K562 (cell line): Measurements from ENCODE around the gene AMDHD2. TPM values are rescaled to one million over a fixed set of nuclear protein-coding genes. Genes with fewer than 3 reads are reported as not detected.

Experiments used
- BCLAF1 ChIP-seq, 2 experiments: fragments of 450-650 bp in 1 of 2; IDR thresholded peaks; 2 replicates each; pipeline ENCODE4 v1.6.1; 2011 to 2017; ENCODE audit warnings: low read depth in 2 of 2, antibody characterized with exemption in 1 of 2, borderline replicate concordance in 1 of 2, low read length in 1 of 2, mild to moderate bottlenecking in 1 of 2, mixed read lengths in 1 of 2; ENCODE audit not compliant: control insufficient read depth in 1 of 2
- CHD2 ChIP-seq: IDR thresholded peaks from 2 replicates; pipeline ENCODE4 v1.6.1; 2011; ENCODE audit warnings: low read depth, low read length
- CREM ChIP-seq: IDR thresholded peaks from 2 replicates; pipeline ENCODE4 v1.6.1; 2014; ENCODE audit warnings: antibody characterized with exemption, low read depth
- DACH1 ChIP-seq: fragments of 450-650 bp; IDR thresholded peaks from 2 replicates; pipeline ENCODE4 v1.6.1; 2018; ENCODE audit not compliant: partially characterized antibody
- E2F1 ChIP-seq: sonication (generic); formaldehyde crosslinking; IDR thresholded peaks from 2 replicates; pipeline ENCODE4 v1.8.1; 2023; ENCODE audit warnings: mild to moderate bottlenecking, missing genetic modification reagents, moderate library complexity
- EGR1 ChIP-seq: fragments of 450-650 bp; conservative IDR thresholded peaks from 2 replicates; pipeline ENCODE4 v1.6.1; 2017; ENCODE audit warnings: mild to moderate bottlenecking
- EP400 ChIP-seq: fragments of 450-650 bp; IDR thresholded peaks from 2 replicates; pipeline ENCODE4 v1.6.1; 2017; ENCODE audit warnings: antibody characterized with exemption, mild to moderate bottlenecking, moderate library complexity
- IRF9 ChIP-seq: fragments of 450-650 bp; IDR thresholded peaks from 2 replicates; pipeline ENCODE4 v1.6.1; 2016; ENCODE audit warnings: missing biosample characterization, missing genetic modification characterization
- KDM4B ChIP-seq, 2 experiments: fragments of 450-650 bp in 1 of 2; sonication (generic) in 1 of 2; IDR thresholded peaks; 2 replicates each; pipeline ENCODE4 v1.6.1; 2016 to 2017; ENCODE audit warnings: borderline replicate concordance in 2 of 2, antibody characterized with exemption in 1 of 2, low read depth in 1 of 2, mild to moderate bottlenecking in 1 of 2
- MTA1 ChIP-seq: fragments of 450-650 bp; IDR thresholded peaks from 2 replicates; pipeline ENCODE4 v1.6.1; 2017; ENCODE audit warnings: borderline replicate concordance
- PHF20 ChIP-seq: fragments of 450-650 bp; IDR thresholded peaks from 2 replicates; pipeline ENCODE4 v1.6.1; 2018; ENCODE audit not compliant: partially characterized antibody
- PHF8 ChIP-seq: fragments of 200-600 bp; sonication (generic); IDR thresholded peaks from 2 replicates; pipeline ENCODE4 v1.6.1; 2012; ENCODE audit warnings: mixed run types, mild to moderate bottlenecking, inconsistent platforms, low read length, moderate library complexity, borderline replicate concordance
- PML ChIP-seq: IDR thresholded peaks from 2 replicates; pipeline ENCODE4 v1.6.1; 2012; ENCODE audit warnings: low read length, inconsistent platforms
- SOX6 ChIP-seq: fragments of 450-650 bp; IDR thresholded peaks from 2 replicates; pipeline ENCODE4 v1.6.1; 2014; ENCODE audit warnings: mild to moderate bottlenecking
- SRSF9 ChIP-seq: fragments of 200-400 bp; formaldehyde crosslinking; IDR thresholded peaks from 2 replicates; pipeline ENCODE4 v1.6.1; 2017; ENCODE audit warnings: low read depth, low read length, borderline replicate concordance
- TEAD1 ChIP-seq, 2 experiments: fragments of 450-650 bp in 1 of 2; sonication (generic) in 1 of 2; formaldehyde crosslinking; IDR thresholded peaks; 2 replicates each; pipeline versions ENCODE4 v1.4.0 to v1.8.0; 2020 to 2022; ENCODE audit warnings: mild to moderate bottlenecking in 2 of 2, missing genetic modification reagents in 1 of 2
- VEZF1 ChIP-seq: fragments of 200-800 bp; sonication (Bioruptor generic); IDR thresholded peaks from 2 replicates; pipeline ENCODE4 v1.6.1; 2017; ENCODE audit warnings: missing genetic modification characterization, missing compliant biosample characterization
- ZBED1 ChIP-seq: IDR thresholded peaks from 2 replicates; pipeline ENCODE4 v1.6.1; 2014
- ZNF232 ChIP-seq: sonication (generic); formaldehyde crosslinking; IDR thresholded peaks from 2 replicates; pipeline ENCODE4 v1.8.0; 2022; ENCODE audit warnings: mild to moderate bottlenecking, missing genetic modification reagents
- ZNF274 ChIP-seq: IDR thresholded peaks from 2 replicates; pipeline ENCODE4 v1.6.1; 2011; ENCODE audit warnings: low read depth, mild to moderate bottlenecking, low read length, moderate library complexity, borderline replicate concordance
- polyA plus RNA-seq, 8 experiments: library from polyadenylated mRNA; depleted of rRNA in 4 of 8; stranded (reverse) in 5 of 8; unstranded in 3 of 8; fragments of >200 nt; fragmentation: Nextera tagmentation in 2 of 8; fragmentation: Illumina TruSeq in 1 of 8; extraction: Ambion mirVana in 2 of 8; extraction: Trizol in 1 of 8; gene quantifications; 2 replicates each; pipeline versions ENCODE4 v1.2.1 to v1.2.3, GENCODE V29; 2011 to 2014; ENCODE audit warnings: inconsistent platforms in 1 of 8, missing spikeins in 1 of 8
- total RNA-seq, 7 experiments: library from RNA; depleted of rRNA in 6 of 7; stranded (reverse); fragments of >200 nt in 6 of 7; fragmentation: Illumina TruSeq in 2 of 7; extraction: Trizol in 2 of 7; gene quantifications; 2 replicates each; pipeline versions ENCODE4 v1.2.1 to v1.2.3, GENCODE V29; 2011 to 2021; ENCODE audit warnings: low replicate concordance in 1 of 7

Gene AMDHD2
- total and polyA plus RNA-seq, 9 of the 15 experiments (the other 6 are each of a cell fraction or from before 2014, with no cell fraction given), result 0.38 to 56.9 (median 18.3) TPM; not detected in 1

GRCh38 chr16:2520097-2520783 lies at the start of gene AMDHD2 (continued):
- TF ChIP-seq IRF9 (tag) (no peak), TEAD1 (CRISPR knock-in tag; IDR thresholded peaks at IDR 0.05) (no peak), SOX6 (peak; percentile 13; the same call in 1 of the 2 replicates), E2F1 (CRISPR knock-in tag) (peak; percentile 71; the same call in 1 of the 2 replicates), ZNF274 (no peak), SRSF9 (no peak), CREM (peak; percentile 87), BCLAF1 (IDR thresholded peaks at IDR 0.05; ENCODE audit: borderline replicate concordance in 1 of 2, control insufficient read depth in 1 of 2, low read depth in 2 of 2, low read length in 1 of 2) (peak in 1 of 2 experiments; percentile 43; a peak in 1 of 4 replicates), EGR1 (no peak; the same call in 1 of the 2 replicates), MTA1 (no peak), VEZF1 (CRISPR knock-in tag) (peak; percentile 92), KDM4B (IDR thresholded peaks at IDR 0.05; ENCODE audit: borderline replicate concordance in 2 of 2, low read depth in 1 of 2) (peak in 1 of 2 experiments; percentile 89; a peak in 2 of 4 replicates), ZBED1 (peak; percentile 73; the same call in 1 of the 2 replicates), ZNF232 (CRISPR knock-in tag) (no peak), PML (no peak), EP400 (no peak), DACH1 (peak; percentile 48), PHF8 (peak; percentile 56; the same call in 1 of the 2 replicates), CHD2 (peak; percentile 91), PHF20 (peak; percentile 70)
